GM12878 (cell line): ENCODE results near the gene BCKDHB. TPM values are rescaled to one million over a fixed set of nuclear protein-coding genes. Genes with fewer than 3 reads are reported as not detected.

Experiments
- ATAC-seq: fragments of 200-7000 bp; cut with Tn5 transposase; 3 replicates; pipeline ENCODE4 v1.9.1; 2020; ENCODE audit warnings: mild to moderate bottlenecking, moderate library complexity
- BruUV-seq: library from RNA; stranded (reverse); fragments of 400-500 nt; replicated peaks from 2 replicates; lab custom pipeline; 2021; lab: Mats Ljungman, UMichigan
- CTCF ChIA-PET: fragments of 300-600 bp; sonication (Branson Sonifier 250); formaldehyde crosslinking; extraction: SDS; loops from one replicate; lab custom pipeline; 2021; ENCODE audit warnings: inconsistent platforms; lab: Yijun Ruan, JAX
- POLR2A ChIA-PET: fragments of 350-600 bp; formaldehyde crosslinking; extraction: SDS; loops from one replicate; lab custom pipeline; 2021; ENCODE audit warnings: inconsistent platforms; lab: Charles Lee
- RAD21 ChIA-PET: fragments of 300-600 bp; sonication (Branson Sonifier 250); formaldehyde crosslinking; loops from one replicate; lab custom pipeline; 2023; ENCODE audit warnings: antibody characterized with exemption; ENCODE audit not compliant: unreplicated experiment; lab: Charles Lee
- SMC1A ChIA-PET: fragments of 300-600 bp; sonication (Branson Sonifier 250); formaldehyde crosslinking; loops from one replicate; lab custom pipeline; 2023; ENCODE audit not compliant: unreplicated experiment, uncharacterized antibody; lab: Charles Lee
- DNase-seq: peaks from one replicate; pipeline ENCODE4 v3.0.0-alpha.2; 2011; ENCODE audit warnings: low read depth, low spot score
- FAIRE-seq: peaks from 3 replicates; lab custom pipeline; 2011; peaks lifted over from hg19 to GRCh38; lab: Jason Lieb, UNC
- H2AFZ ChIP-seq: 2 replicates; pipeline ENCODE4 v1.6.0; 2011; ENCODE audit warnings: low read depth, low read length, control low read depth; ENCODE audit not compliant: control insufficient read depth
- H3K27ac ChIP-seq: 2 replicates; pipeline ENCODE4 v1.5.1; 2011; ENCODE audit warnings: control low read depth; ENCODE audit not compliant: control insufficient read depth, insufficient read depth
- H3K27me3 ChIP-seq, 2 experiments: replicated peaks in 1 of 2; 2 replicates each; pipeline versions ENCODE4 v1.6.0 to v1.6.1; 2011; ENCODE audit warnings: low read length in 1 of 2; ENCODE audit not compliant: control insufficient read depth in 2 of 2, insufficient read depth in 2 of 2
- H3K36me3 ChIP-seq, 2 experiments: 2 replicates each; pipeline ENCODE4 v1.5.1; 2011; ENCODE audit warnings: low read length in 1 of 2; ENCODE audit not compliant: control insufficient read depth in 2 of 2, insufficient read depth in 2 of 2
- H3K4me1 ChIP-seq: 2 replicates; pipeline ENCODE4 v1.6.1; 2011; ENCODE audit warnings: mild to moderate bottlenecking, low read length, moderate library complexity, mixed read lengths; ENCODE audit not compliant: control insufficient read depth, insufficient read depth
- H3K4me2 ChIP-seq: 2 replicates; pipeline ENCODE4 v1.6.0; 2011; ENCODE audit warnings: control low read depth; ENCODE audit not compliant: control insufficient read depth, insufficient read depth
- H3K4me3 ChIP-seq: fragments of 200-600 bp; sonication (generic); 2 replicates; pipeline ENCODE4 v1.5.1; 2016
- H3K79me2 ChIP-seq: 2 replicates; pipeline ENCODE4 v1.6.0; 2011; ENCODE audit warnings: low read length; ENCODE audit not compliant: control insufficient read depth, insufficient read depth
- H3K9ac ChIP-seq: 2 replicates; pipeline ENCODE4 v1.8.0; 2011; ENCODE audit warnings: low read length, control low read depth, mixed read lengths; ENCODE audit not compliant: control insufficient read depth, insufficient read depth
- H3K9me3 ChIP-seq: replicated peaks from 3 replicates; pipeline ENCODE4 v1.5.1; 2011; ENCODE audit warnings: mild to moderate bottlenecking, low read length; ENCODE audit not compliant: control insufficient read depth, insufficient read depth
- H4K20me1 ChIP-seq: 2 replicates; pipeline ENCODE4 v1.6.0; 2011; ENCODE audit not compliant: control insufficient read depth, insufficient read depth
- CBX3 ChIP-seq: fragments of 200-600 bp; sonication (generic); IDR thresholded peaks from 2 replicates; pipeline ENCODE4 v1.6.1; 2016; ENCODE audit warnings: low read depth, borderline replicate concordance
- CEBPZ ChIP-seq: fragments of 150-350 bp; IDR thresholded peaks from 2 replicates; pipeline ENCODE4 v1.6.1; 2016; ENCODE audit warnings: low read depth, low read length
- E2F8 ChIP-seq: fragments of 450-650 bp; IDR thresholded peaks from 2 replicates; pipeline ENCODE4 v1.6.1; 2018; ENCODE audit warnings: mild to moderate bottlenecking, low read depth, moderate library complexity; ENCODE audit not compliant: partially characterized antibody
- GATAD2B ChIP-seq: fragments of 450-650 bp; conservative IDR thresholded peaks from 2 replicates; pipeline ENCODE4 v1.6.1; 2017; ENCODE audit warnings: low read depth, mild to moderate bottlenecking, moderate library complexity
- NFIC ChIP-seq: IDR thresholded peaks from 2 replicates; pipeline ENCODE4 v1.6.1; 2012; ENCODE audit warnings: low read depth, mild to moderate bottlenecking, inconsistent platforms, low read length, moderate library complexity
- RELB ChIP-seq: fragments of 450-650 bp; IDR thresholded peaks from 2 replicates; pipeline ENCODE4 v1.6.1; 2017; ENCODE audit warnings: low read depth, mild to moderate bottlenecking, moderate library complexity
- SPI1 ChIP-seq: IDR thresholded peaks from 2 replicates; pipeline ENCODE4 v1.6.1; 2011; ENCODE audit warnings: low read depth, mild to moderate bottlenecking, low read length, moderate library complexity, borderline replicate concordance; ENCODE audit not compliant: insufficient read depth
- TAF1 ChIP-seq: IDR thresholded peaks from 2 replicates; pipeline ENCODE4 v1.6.1; 2011; ENCODE audit warnings: mild to moderate bottlenecking, low read depth, low read length, borderline replicate concordance
- TCF7 ChIP-seq: IDR thresholded peaks from 2 replicates; pipeline ENCODE4 v1.6.1; 2014; ENCODE audit warnings: antibody characterized with exemption, borderline replicate concordance
- WGBS: methylation state at CpG from one replicate; pipeline ENCODE4 v1.1.6; 2016; ENCODE audit warnings: low lambda C conversion rate; ENCODE audit not compliant: insufficient replicate concordance, insufficient coverage; ENCODE audit errors: missing lambda C conversion rate; 5-methylcytosine and 5-hydroxymethylcytosine counted together
- in situ Hi-C: fragments of 300-500 bp; cut with MboI; formaldehyde crosslinking; loops from 9 replicates; pipeline ENCODE4 v1.14.3; 2018; ENCODE audit warnings: mixed read lengths
- intact Hi-C: fragments of 100-400 bp; cut with micrococcal nuclease; formaldehyde crosslinking; loops from one replicate; pipeline ENCODE4 v1.14.2; 2022; ENCODE audit not compliant: unreplicated experiment
- polyA plus RNA-seq, 11 experiments: library from polyadenylated mRNA; depleted of rRNA in 4 of 11; unstranded in 6 of 11; stranded (reverse) in 5 of 11; fragments of >200 nt; fragmentation: Nextera tagmentation in 4 of 11; fragmentation: Illumina TruSeq in 1 of 11; extraction: Ambion mirVana in 4 of 11; extraction: Trizol in 1 of 11; gene quantifications; 1 replicate in 1 of 11; 2 replicates in 10 of 11; pipeline versions ENCODE4 v1.2.1 to v1.2.3, GENCODE V29; 2011 to 2016; ENCODE audit warnings: inconsistent platforms in 2 of 11, missing spikeins in 2 of 11, low read depth in 1 of 11
- total RNA-seq, 4 experiments: library from RNA; depleted of rRNA in 3 of 4; stranded (reverse); fragments of >200 nt in 3 of 4; fragmentation: Illumina TruSeq in 1 of 4; extraction: Trizol in 1 of 4; gene quantifications; 2 replicates each; pipeline versions ENCODE4 v1.2.1 to v1.2.3, GENCODE V29; 2013 to 2021

The BCKDHB gene
- total and polyA plus RNA-seq, 10 of the 15 experiments (the other 5 are each of a cell fraction or from before 2014, with no cell fraction given) = 12.9 to 57.1 (median 25.3) TPM

- Histone ChIP-seq H3K4me1 (no peaks in the 10 kb centered on the region), H3K36me3 (peaks cover 0 to 5% of the 10 kb centered on the region in 2 experiments; a peak in 2 of 4 replicates), H4K20me1 (no peaks in the 10 kb centered on the region), H3K4me3 (no peak overlapping the region), H3K4me2 (no peak overlapping the region), H3K27me3 (no peaks in the 10 kb centered on the region), H3K79me2 (no peaks in the 10 kb centered on the region), H2AFZ (no peak overlapping the region), H3K27ac (no peak overlapping the region), H3K9ac (no peak overlapping the region), H3K9me3 (no peaks in the 10 kb centered on the region)
- ChIA-PET RAD21 (no interaction called here), POLR2A (no interaction called here), SMC1A (interaction anchor here (0.7 kb wide), 2 partner anchors 9 to 460 kb away, joined by 3 read pairs; no protein-coding TSS in a partner anchor), CTCF (interaction anchor here (0.6 to 1.1 kb wide), 2 partner anchors 11 to 86 kb away, joined by 3 to 4 read pairs; no protein-coding TSS in a partner anchor)
- ATAC-seq (no peak), DNase-seq (no peak), FAIRE-seq (no peak)
- TF ChIP-seq CBX3 (no peak), CEBPZ (no peak), TCF7 (no peak), SPI1 (no peak), E2F8 (no peak), NFIC (no peak), RELB (no peak), GATAD2B (no peak), TAF1 (no peak)
- intact Hi-C loops (no loop called here), in situ Hi-C loops (no loop called here)
- BruUV-seq = no TSS peak
- 98% methylated on average over 5 of the region's 5 CpGs for WGBS
Observed at GRCh38 chr6:80126657-80127345, 20.3 kb downstream of the BCKDHB start.
